HEK293T (cell line): ENCODE measurements around the gene ZBTB20.

ENCODE experiments used
- ARNT ChIP-seq: fragments of 450-650 bp; IDR thresholded peaks from 2 replicates; pipeline ENCODE4 v1.6.1; 2017; ENCODE audit warnings: mild to moderate bottlenecking
- BHLHE40 ChIP-seq: fragments of 450-650 bp; IDR thresholded peaks from 2 replicates; pipeline ENCODE4 v1.6.1; 2016; ENCODE audit warnings: mild to moderate bottlenecking, moderate library complexity, borderline replicate concordance
- CTBP1 ChIP-seq: fragments of 450-650 bp; IDR thresholded peaks from 2 replicates; pipeline ENCODE4 v1.6.1; 2016; ENCODE audit warnings: borderline replicate concordance
- ELF4 ChIP-seq: fragments of 450-650 bp; IDR thresholded peaks from 2 replicates; pipeline ENCODE4 v1.6.1; 2017; ENCODE audit warnings: antibody characterized with exemption
- FOXA1 ChIP-seq: fragments of 450-650 bp; IDR thresholded peaks from 2 replicates; pipeline ENCODE4 v1.6.1; 2016; ENCODE audit warnings: mild to moderate bottlenecking
- FOXK2 ChIP-seq: fragments of 450-650 bp; IDR thresholded peaks from 2 replicates; pipeline ENCODE4 v1.6.1; 2016; ENCODE audit warnings: mild to moderate bottlenecking
- L3MBTL2 ChIP-seq: fragments of 450-650 bp; conservative IDR thresholded peaks from 2 replicates; pipeline ENCODE4 v1.6.1; 2016; ENCODE audit warnings: mild to moderate bottlenecking
- LEF1 ChIP-seq: fragments of 450-650 bp; IDR thresholded peaks from 2 replicates; pipeline ENCODE4 v1.6.1; 2017; ENCODE audit warnings: mild to moderate bottlenecking, borderline replicate concordance
- NFRKB ChIP-seq: fragments of 450-650 bp; IDR thresholded peaks from 2 replicates; pipeline ENCODE4 v1.6.1; 2016; ENCODE audit warnings: mild to moderate bottlenecking, moderate library complexity
- PKNOX1 ChIP-seq: fragments of 450-650 bp; IDR thresholded peaks from 2 replicates; pipeline ENCODE4 v1.6.1; 2016
- SP1 ChIP-seq: fragments of 450-650 bp; IDR thresholded peaks from 2 replicates; pipeline ENCODE4 v1.6.1; 2017
- SUZ12 ChIP-seq: fragments of 450-650 bp; IDR thresholded peaks from 2 replicates; pipeline ENCODE4 v1.6.1; 2016; ENCODE audit warnings: mild to moderate bottlenecking
- TARDBP ChIP-seq: fragments of 450-650 bp; IDR thresholded peaks from 2 replicates; pipeline ENCODE4 v1.6.1; 2016

- TF ChIP-seq SUZ12 (no peak), L3MBTL2 (no peak), FOXA1 (no peak), TARDBP (no peak), SP1 (no peak), LEF1 (no peak), PKNOX1 (no peak), FOXK2 (no peak), BHLHE40 (no peak), ARNT (no peak), NFRKB (no peak), CTBP1 (no peak), ELF4 (no peak)
Measured at GRCh38 chr3:114893361-114893760, 253.7 kb downstream of the ZBTB20 start.
